ENCODE results near the gene LIF.
A peak's percentile ranks its signal among the peaks of the same experiment; 100 is the strongest.

Gene LIF

GRCh38 chr22:30245985-30246813 lies at the start of gene LIF:
LIF (minus strand) TSS chr22:30246759; CDS start chr22:30246695, 64 bp downstream.
- DNase-seq (ENCODE audit: low read depth), result peak; percentile 86

GRCh38 chr22:30296324-30296723 lies 49.8 kb upstream of the LIF start:
- no peak for DNase-seq (ENCODE audit: low read depth)

GRCh38 chr22:30295576-30295975 lies 49.0 kb upstream of the LIF start:
- no peak for DNase-seq (ENCODE audit: low read depth)

- no peak for DNase-seq (ENCODE audit: low read depth)
These were observed 48.3 kb upstream of the LIF start for GRCh38 chr22:30294830-30295229.

DNA sequence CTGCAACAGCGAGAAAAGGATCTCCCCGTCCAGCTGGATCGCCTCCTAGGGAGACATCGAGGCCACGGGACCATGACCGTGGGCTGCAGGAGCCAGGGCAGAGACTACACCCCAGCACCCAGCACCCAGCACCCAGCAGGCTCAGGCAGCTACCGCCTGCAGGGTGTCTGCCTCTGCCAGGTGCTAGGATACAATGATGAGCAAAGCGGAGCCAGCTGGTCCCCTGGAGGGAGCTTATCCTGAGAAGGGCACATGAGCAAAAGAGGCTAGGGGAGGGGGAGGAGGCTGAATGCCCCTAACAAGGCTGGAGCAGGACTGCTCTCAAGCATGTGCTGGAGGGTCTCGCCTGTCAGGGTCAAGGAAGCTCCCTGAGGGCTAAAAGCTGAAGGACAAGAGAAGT lies 47.5 kb upstream of the LIF start:
- no peak for DNase-seq (ENCODE audit: low read depth)

- no peak for DNase-seq (ENCODE audit: low read depth)
These were observed 46.5 kb upstream of the LIF start for GRCh38 chr22:30293026-30293425.

- DNase-seq (ENCODE audit: low read depth), result no peak
These were observed 45.8 kb upstream of the LIF start for GRCh38 chr22:30292069-30292970.

- DNase-seq (ENCODE audit: low read depth), result peak; percentile 58
These were observed 44.7 kb upstream of the LIF start for GRCh38 chr22:30291058-30291892.

DNA sequence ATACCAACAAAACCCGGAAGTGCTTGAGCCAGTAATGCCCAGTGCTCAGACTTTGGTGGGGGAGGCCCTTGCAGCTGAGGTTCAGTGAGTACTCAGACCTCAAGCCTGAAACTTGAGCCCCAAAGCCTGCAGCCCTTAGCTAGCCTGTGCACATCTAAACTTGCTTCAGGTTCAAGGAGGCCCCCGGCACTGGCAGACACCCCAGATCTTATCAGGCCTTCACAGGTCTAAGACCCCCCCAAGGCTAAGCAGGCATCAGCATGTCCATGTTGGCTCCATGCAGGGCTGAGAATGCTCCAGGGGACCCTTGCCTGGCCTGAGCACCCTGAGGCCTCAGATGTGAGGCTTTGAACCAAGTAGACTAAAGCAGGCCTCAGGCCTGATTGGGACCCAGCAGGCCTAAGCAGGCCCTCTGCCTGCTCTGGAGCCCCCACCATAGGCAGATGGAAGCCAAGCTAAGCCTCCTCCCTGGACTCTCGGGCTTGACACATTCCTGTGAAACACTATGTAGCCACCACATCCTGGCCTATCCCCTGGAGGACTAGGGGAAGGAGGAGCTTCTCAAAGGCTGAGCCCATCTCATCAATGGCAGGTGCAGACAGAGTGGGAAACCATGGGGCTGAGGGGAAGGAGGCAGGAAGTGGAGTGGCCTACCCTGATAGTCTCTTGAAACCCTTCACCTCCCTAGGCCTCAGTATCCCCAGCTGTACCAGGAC lies 43.9 kb upstream of the LIF start:
- peak; percentile 63 for DNase-seq (ENCODE audit: low read depth)

- no peak for DNase-seq (ENCODE audit: low read depth)
These were observed 43.4 kb upstream of the LIF start for GRCh38 chr22:30289980-30290313.

- peak; percentile 99 for DNase-seq (ENCODE audit: low read depth)
These were observed 42.8 kb upstream of the LIF start, which contains the start of gene CASTOR1 for GRCh38 chr22:30289141-30289979. CASTOR1 (minus strand) TSS chr22:30289505; CDS start chr22:30289497, 8 bp downstream.

GRCh38 chr22:30288419-30289140 lies 42.0 kb upstream of the LIF start:
- no peak for DNase-seq (ENCODE audit: low read depth)

DNA sequence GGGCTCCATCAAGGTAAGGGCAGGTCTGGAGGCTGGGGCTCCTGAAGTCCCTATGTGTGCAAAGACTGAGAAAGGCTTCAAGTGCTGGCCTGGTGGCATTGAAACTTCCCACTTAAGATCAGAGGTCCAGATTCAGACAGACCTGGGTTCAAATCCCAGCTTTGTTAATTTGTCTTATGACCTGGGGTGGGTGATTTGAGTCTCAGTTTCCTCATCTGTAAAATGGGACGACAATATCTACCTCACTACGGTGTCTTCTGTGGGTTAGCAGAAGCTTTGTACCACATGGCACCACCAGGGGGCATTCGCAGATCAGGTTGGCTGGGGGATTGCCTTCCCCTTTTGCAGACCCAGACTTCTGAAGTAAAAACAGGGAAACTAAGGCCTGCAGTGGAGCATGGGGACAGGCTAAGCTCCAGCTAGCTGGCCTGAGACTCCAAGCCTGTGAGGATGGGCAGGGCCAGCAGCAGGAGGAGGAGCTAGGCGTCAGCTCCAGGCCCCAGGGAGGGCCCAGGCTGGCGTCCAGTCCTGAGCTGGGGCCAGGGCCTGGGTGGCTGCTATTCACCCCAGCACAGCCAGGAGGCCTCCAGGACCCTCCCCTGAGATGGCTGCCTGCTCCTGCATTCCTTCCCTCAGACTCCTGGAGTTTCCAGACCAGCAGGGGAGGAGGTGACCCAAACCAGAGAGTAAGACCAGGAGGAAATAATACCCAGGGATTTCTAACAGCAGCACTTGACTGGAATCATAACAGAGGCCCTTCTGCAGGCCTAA lies 41.3 kb upstream of the LIF start:
- DNase-seq (ENCODE audit: low read depth), result peak; percentile 85

DNA sequence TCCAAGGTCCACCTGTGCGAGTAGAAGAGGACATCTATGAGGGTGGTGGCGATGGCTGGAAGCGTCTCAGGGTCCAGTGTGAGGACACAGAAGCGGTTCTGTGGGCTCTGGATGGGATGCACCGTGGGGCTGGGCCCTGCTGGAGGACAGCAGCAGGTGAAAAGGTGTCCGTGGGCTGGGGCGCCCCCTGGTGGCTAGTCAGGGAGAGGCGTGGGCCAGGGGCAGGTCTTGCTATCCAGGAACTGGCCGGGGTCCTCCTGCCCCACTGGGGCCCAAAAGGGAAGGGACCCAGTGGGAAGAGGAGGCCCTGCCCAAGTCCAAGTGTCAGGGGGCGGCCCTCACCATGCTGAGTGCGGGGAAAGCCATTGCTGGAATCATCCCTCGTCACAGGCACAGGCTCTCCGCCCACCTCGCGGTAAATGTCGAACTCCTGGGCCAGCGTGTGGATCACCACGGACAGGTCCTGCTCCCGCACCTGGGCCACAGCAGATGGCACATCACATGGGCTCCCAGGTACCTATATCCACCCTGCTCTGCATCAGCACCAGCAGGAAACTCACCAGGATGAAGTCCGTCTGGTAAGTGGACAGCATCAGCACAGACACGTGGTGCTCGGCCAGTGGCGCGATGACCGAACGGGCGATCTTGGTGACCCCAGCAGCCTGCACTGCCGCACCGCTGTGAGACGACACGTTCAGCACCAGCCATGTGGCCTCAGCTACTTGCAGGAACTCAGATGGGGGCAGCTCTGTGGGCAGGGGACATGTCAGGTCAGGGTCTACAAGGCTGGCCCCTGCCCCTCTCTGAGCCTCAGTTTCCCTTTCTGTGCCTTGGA lies 40.5 kb upstream of the LIF start:
- peak; percentile 42 for DNase-seq (ENCODE audit: low read depth)

DNA sequence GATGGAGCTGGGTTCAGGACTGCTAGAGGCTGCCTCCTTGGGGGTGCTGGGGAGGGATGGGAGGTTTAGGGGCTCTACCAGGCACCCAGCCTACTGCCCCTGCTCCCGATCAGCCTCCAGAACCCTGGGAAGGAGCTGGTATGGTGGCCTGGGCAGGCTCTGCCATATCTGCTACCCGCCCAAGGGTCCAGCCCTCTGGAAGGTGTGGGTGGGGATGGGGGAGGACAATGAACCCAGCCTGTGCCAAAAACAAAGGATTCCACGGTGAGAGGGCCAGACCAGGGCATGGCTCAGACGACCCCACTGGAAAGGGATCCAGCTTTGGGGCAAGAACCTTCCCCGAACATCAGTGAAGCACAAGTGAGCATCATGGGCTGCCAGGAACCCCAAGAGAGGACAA lies 39.8 kb upstream of the LIF start:
- no peak for DNase-seq (ENCODE audit: low read depth)

DNA sequence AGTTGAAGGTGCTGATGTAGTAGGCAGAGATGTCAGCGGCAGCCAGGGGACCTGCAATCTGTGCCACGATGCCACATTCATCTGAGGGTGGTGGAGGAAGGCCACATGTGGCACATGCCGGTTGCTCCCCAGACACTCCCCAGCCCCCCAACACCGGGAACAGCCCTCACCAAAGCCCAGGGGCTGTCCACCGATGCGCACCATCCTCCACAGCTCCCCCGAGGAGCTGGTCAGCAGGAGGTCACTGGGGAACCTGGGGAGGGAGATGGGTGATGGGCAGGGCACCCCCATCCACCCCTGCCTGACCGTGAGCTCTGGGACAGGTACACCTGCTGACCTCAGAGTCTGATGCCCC lies 39.3 kb upstream of the LIF start:
- no peak for DNase-seq (ENCODE audit: low read depth)

GRCh38 chr22:30285176-30285845 lies 38.8 kb upstream of the LIF start:
- DNase-seq (ENCODE audit: low read depth), result no peak

DNA sequence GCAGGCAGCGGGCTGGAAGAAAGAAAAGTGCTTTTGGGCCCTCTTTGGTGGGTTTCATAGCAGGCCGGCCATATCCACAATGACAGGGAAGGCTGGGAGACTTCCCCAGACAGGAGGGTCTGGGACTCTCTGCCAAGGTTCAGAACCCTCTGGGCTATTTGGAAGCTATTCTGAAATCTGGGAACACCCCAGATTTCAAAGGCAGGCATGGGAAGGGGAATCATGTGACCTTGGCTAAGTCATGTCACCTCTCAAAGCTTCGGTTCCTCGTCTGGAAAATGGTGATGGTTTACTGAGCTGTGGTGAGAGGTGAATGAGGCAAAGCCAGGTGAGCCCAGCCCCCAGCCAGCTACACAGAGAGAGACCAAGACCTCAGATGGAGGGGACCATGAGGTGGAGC lies 38.1 kb upstream of the LIF start:
- DNase-seq (ENCODE audit: low read depth), result no peak
